GM21381 (cell line): Measurements from ENCODE around the gene IFNE.

Source experiments
- ATAC-seq: cut with Tn5 transposase; IDR thresholded peaks from one replicate; pipeline ENCODE4 v1.9.1; 2021; ENCODE audit warnings: mild to moderate bottlenecking, moderate library complexity; ENCODE audit not compliant: unreplicated experiment

Gene IFNE

GRCh38 chr9:21482213-21482612, at the start of gene IFNE:
Gene IFNE, minus strand, starts transcription at chr9:21482313. Its CDS starts 619 bp downstream, at chr9:21481694.
- ATAC-seq: no peak

GRCh38 chr9:21528123-21528808, 46.2 kb upstream of the IFNE start:
- ATAC-seq: no peak

- no peak for ATAC-seq
These were observed 45.5 kb upstream of the IFNE start for GRCh38 chr9:21527579-21527978.

- ATAC-seq: no peak
These were observed 43.1 kb upstream of the IFNE start for GRCh38 chr9:21525174-21525573.

GRCh38 chr9:21524099-21524830, 42.2 kb upstream of the IFNE start:
- no peak for ATAC-seq

GRCh38 chr9:21523021-21524014, 41.2 kb upstream of the IFNE start:
- no peak for ATAC-seq

GRCh38 chr9:21522348-21522747, 40.2 kb upstream of the IFNE start:
- no peak for ATAC-seq

GRCh38 chr9:21521448-21521847, 39.3 kb upstream of the IFNE start:
- ATAC-seq: no peak

GRCh38 chr9:21520501-21521228, 38.6 kb upstream of the IFNE start:
- no peak for ATAC-seq

GRCh38 chr9:21519855-21520434, 37.8 kb upstream of the IFNE start:
- ATAC-seq: no peak

- no peak for ATAC-seq
These were observed 34.7 kb upstream of the IFNE start for GRCh38 chr9:21516796-21517195.

GRCh38 chr9:21513431-21513830, 31.3 kb upstream of the IFNE start:
- ATAC-seq: no peak

GRCh38 chr9:21510806-21511205, 28.7 kb upstream of the IFNE start:
- ATAC-seq: no peak

GRCh38 chr9:21507483-21507790, 25.3 kb upstream of the IFNE start:
- ATAC-seq: no peak

GRCh38 chr9:21506626-21507482, 24.7 kb upstream of the IFNE start:
- no peak for ATAC-seq

GRCh38 chr9:21505425-21506179, 23.5 kb upstream of the IFNE start:
- no peak for ATAC-seq

GRCh38 chr9:21504894-21505293, 22.8 kb upstream of the IFNE start:
- no peak for ATAC-seq

GRCh38 chr9:21504113-21504512, 22.0 kb upstream of the IFNE start:
- no peak for ATAC-seq

GRCh38 chr9:21502586-21502985, 20.5 kb upstream of the IFNE start:
- ATAC-seq: no peak
